Stimulated activated CD8-positive, alpha-beta memory T cell treated with anti-CD3 and anti-CD28 coated beads, Interleukin-7, amount 100 ng/mL, for 1 hour (primary cell): ENCODE results near the gene MS4A13.
"Not testable (repeated sequence)": the region's sequence is repeated elsewhere in the genome, so short reads cannot be mapped to it uniquely, and the experiment has no call there.

ENCODE experiments used
- DNase-seq, 2 donors: peaks; one replicate each; pipeline ENCODE4 v3.0.0-alpha.2; 2020; ENCODE audit warnings: low read depth in 2 of 2

MS4A13 gene

GRCh38 chr11:60530454-60531100 lies 15.4 kb downstream of the MS4A13 start:
- DNase-seq: no peak

DNA sequence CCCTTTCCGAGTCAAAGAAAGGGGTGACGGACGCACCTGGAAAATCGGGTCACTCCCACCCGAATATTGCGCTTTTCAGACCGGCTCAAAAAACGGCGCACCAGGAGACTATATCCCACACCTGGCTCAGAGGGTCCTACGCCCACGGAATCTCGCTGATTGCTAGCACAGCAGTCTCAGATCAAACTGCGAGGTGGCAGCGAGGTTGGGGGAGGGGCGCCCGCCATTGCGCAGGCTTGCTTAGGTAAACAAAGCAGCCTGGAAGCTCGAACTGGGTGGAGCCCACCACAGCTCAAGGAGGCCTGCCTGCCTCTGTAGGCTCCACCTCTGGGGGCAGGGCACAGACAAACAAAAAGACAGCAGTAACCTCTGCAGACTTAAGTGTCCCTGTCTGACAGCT lies 17.2 kb downstream of the MS4A13 start:
- DNase-seq: not testable (repeated sequence)

- DNase-seq: not testable (repeated sequence)
Measured at GRCh38 chr11:60538627-60539026, 23.4 kb downstream of the MS4A13 start.

DNA sequence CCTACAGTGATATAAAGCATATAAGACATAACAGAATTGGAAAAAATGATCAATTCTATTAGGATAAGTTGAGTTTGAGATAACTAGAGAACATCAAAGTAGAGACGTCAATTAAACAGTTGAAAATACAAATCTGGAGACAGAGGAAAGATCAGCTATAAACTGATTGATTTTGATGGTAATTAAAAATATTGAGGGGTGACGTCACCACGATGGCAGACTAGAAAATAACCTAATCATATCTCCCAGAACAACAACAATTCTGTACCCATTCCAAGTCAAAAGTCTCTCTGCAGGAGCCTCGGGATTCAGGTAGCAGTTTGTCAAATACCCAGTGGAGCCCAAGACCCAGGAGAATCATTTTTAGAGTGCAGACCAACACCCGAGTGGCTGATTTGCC lies 28.9 kb downstream of the MS4A13 start:
- no peak for DNase-seq

DNA sequence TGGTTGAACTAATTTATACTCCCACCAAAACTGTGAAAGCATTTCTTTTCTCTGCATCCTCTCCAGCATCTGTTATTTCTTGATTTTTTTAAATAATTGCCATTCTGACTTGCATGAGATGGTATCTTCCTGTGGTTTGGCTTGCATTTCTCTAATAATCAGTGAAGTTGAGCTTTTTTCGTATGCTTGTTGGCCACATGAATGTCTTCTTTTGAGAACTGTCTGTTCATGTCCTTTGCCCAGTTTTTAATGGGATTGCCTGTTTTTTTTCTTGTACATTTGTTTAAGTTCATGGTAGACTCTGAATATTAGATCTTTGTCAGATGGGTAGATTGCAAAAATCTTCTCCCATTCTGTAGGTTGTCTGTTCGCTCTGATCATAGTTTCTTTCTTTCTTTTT lies 46.1 kb downstream of the MS4A13 start:
- DNase-seq: no peak

- DNase-seq: no peak
Measured at GRCh38 chr11:60563553-60564235, 48.5 kb downstream of the MS4A13 start.

GRCh38 chr11:60566776-60567175 lies 51.6 kb downstream of the MS4A13 start:
- no peak for DNase-seq

GRCh38 chr11:60570970-60571369 lies 55.8 kb downstream of the MS4A13 start:
- DNase-seq: no peak

DNA sequence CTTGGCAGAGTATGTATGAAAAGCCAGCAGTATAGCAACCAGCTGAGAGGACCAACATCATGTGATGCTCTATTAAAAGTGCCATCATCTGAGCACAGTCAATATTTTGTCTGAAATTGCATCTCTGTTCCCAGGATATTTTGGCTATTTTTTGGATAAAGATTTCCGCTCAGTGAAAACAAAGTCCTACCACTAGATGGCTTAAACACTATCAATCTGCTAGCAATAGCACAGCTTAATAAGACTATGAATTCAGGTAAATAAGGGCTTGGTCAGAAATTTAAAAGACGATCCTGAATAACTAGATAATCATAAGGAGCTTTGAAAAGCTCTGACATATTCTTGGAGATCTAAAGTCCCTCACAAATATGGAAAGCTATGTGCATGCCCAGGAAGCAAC lies 74.4 kb downstream of the MS4A13 start:
- no peak for DNase-seq
